HG02798 (cell line): ENCODE measurements around the gene GXYLT1.
"Not testable (repeated sequence)": the region's sequence is repeated elsewhere in the genome, so short reads cannot be mapped to it uniquely, and the experiment has no call there.

Experiments
- ATAC-seq: cut with Tn5 transposase; IDR thresholded peaks from one replicate; pipeline ENCODE4 v1.9.1; 2021; ENCODE audit warnings: mild to moderate bottlenecking; ENCODE audit not compliant: unreplicated experiment, poor library complexity

Gene GXYLT1

GRCh38 chr12:42145552-42146215 lies 1.0 kb upstream of the GXYLT1 start:
- no peak for ATAC-seq

- ATAC-seq = no peak
These were observed 499 bp upstream of the GXYLT1 start for GRCh38 chr12:42145197-42145549.

- no peak for ATAC-seq
These were observed 591 bp downstream of the GXYLT1 start for GRCh38 chr12:42144158-42144407.

- ATAC-seq = no peak
These were observed 1.1 kb downstream of the GXYLT1 start for GRCh38 chr12:42143452-42144157.

- ATAC-seq = no peak
These were observed 2.6 kb downstream of the GXYLT1 start for GRCh38 chr12:42141981-42142606.

GRCh38 chr12:42140901-42141300 lies 3.8 kb downstream of the GXYLT1 start:
- no peak for ATAC-seq

GRCh38 chr12:42135259-42135814 lies 9.3 kb downstream of the GXYLT1 start:
- ATAC-seq = no peak

- ATAC-seq = no peak
These were observed 13.8 kb downstream of the GXYLT1 start for GRCh38 chr12:42130672-42131402.

GRCh38 chr12:42129595-42130204 lies 15.0 kb downstream of the GXYLT1 start:
- ATAC-seq = no peak

GRCh38 chr12:42128888-42129287 lies 15.8 kb downstream of the GXYLT1 start:
- no peak for ATAC-seq

GRCh38 chr12:42128327-42128726 lies 16.3 kb downstream of the GXYLT1 start:
- no peak for ATAC-seq

GRCh38 chr12:42126963-42127362 lies 17.7 kb downstream of the GXYLT1 start:
- no peak for ATAC-seq

- no peak for ATAC-seq
These were observed 19.3 kb downstream of the GXYLT1 start for GRCh38 chr12:42125388-42125767.

GRCh38 chr12:42124764-42125387 lies 19.8 kb downstream of the GXYLT1 start:
- ATAC-seq = no peak

- ATAC-seq = peak; percentile 54
These were observed 25.5 kb downstream of the GXYLT1 start for GRCh38 chr12:42119085-42119633.

GRCh38 chr12:42118136-42118879 lies 26.4 kb downstream of the GXYLT1 start:
- no peak for ATAC-seq

GRCh38 chr12:42109031-42109430 lies 35.6 kb downstream of the GXYLT1 start:
- ATAC-seq = no peak

GRCh38 chr12:42106791-42107190 lies 37.9 kb downstream of the GXYLT1 start:
- ATAC-seq = not testable (repeated sequence)

- ATAC-seq = no peak
These were observed 39.9 kb downstream of the GXYLT1 start for GRCh38 chr12:42104784-42105183.
